ENCODE measurements around the gene LINGO1.

LINGO1 gene

GRCh38 chr15:77571181-77571580 lies 61.5 kb downstream of the LINGO1 start:
- no CpG with 5 or more reads among the region's 6 CpGs for WGBS, 2 donors (ENCODE audit: extremely low coverage in 2 of 2, insufficient read length in 2 of 2, insufficient replicate concordance in 1 of 2)
- Histone ChIP-seq H2AFZ (ENCODE audit: low read length) (no peak overlapping the region), H2BK15ac (ENCODE audit: low read length) (no peak overlapping the region), H4K91ac (ENCODE audit: low read depth, low read length, poor library complexity) (no peak overlapping the region), H3K4me2 (ENCODE audit: insufficient read depth, low read length, poor library complexity, severe bottlenecking) (no peak overlapping the region), H3K9ac (ENCODE audit: low read depth, low read length, poor library complexity) (no peak overlapping the region), H3K9me3 (replicated peaks in 1 of 2; ENCODE audit: control insufficient read depth in 2 of 2, insufficient read depth in 1 of 2, low read depth in 1 of 2, low read length in 2 of 2) (no peaks in the 10 kb centered on the region), H3K4me1 (ENCODE audit: control insufficient read depth in 2 of 2, insufficient read depth in 1 of 2, low read depth in 1 of 2, low read length in 2 of 2) (peaks cover 21 to 25% of the 10 kb centered on the region in 2 donors), H3K36me3 (replicated peaks in 1 of 2; ENCODE audit: control insufficient read depth in 2 of 2, insufficient read depth in 2 of 2, low read length in 2 of 2) (no peaks in the 10 kb centered on the region), H3K27me3 (ENCODE audit: control insufficient read depth in 3 of 3, insufficient read depth in 3 of 3, low read depth in 1 of 3, low read length in 3 of 3) (no peaks in the 10 kb centered on the region), H3K14ac (ENCODE audit: low read length) (no peak overlapping the region), H2AK5ac (ENCODE audit: low read depth, low read length) (peak overlapping the region; percentile 28), H2BK5ac (ENCODE audit: low read length) (no peak overlapping the region), H3K27ac (replicated peaks; ENCODE audit: low read length) (no peak overlapping the region), H4K8ac (ENCODE audit: low read depth, low read length) (no peak overlapping the region), H3K18ac (ENCODE audit: low read length) (peak overlapping the region; percentile 30), H2BK12ac (ENCODE audit: low read length) (no peak overlapping the region), H3K4me3 (ENCODE audit: low read length in 2 of 2) (no peak overlapping the region), H3K23ac (ENCODE audit: low read depth, low read length, poor library complexity) (peak overlapping the region; percentile 9), H2BK120ac (ENCODE audit: low read depth, low read length) (no peak overlapping the region), H3K79me1 (ENCODE audit: low read depth, low read length) (no peaks in the 10 kb centered on the region), H3K4ac (ENCODE audit: low read length) (peak overlapping the region; percentile 45)
- no peak for DNase-seq (ENCODE audit: low spot score)

GRCh38 chr15:77569729-77570125 lies 63.0 kb downstream of the LINGO1 start:
- Histone ChIP-seq H2BK5ac (ENCODE audit: low read length) (no peak overlapping the region), H3K9me3 (replicated peaks in 1 of 2; ENCODE audit: control insufficient read depth in 2 of 2, insufficient read depth in 1 of 2, low read depth in 1 of 2, low read length in 2 of 2) (no peaks in the 10 kb centered on the region), H2BK15ac (ENCODE audit: low read length) (no peak overlapping the region), H3K79me1 (ENCODE audit: low read depth, low read length) (no peaks in the 10 kb centered on the region), H3K4me2 (ENCODE audit: insufficient read depth, low read length, poor library complexity, severe bottlenecking) (no peak overlapping the region), H2AFZ (ENCODE audit: low read length) (peak overlapping the region; percentile 85), H2BK12ac (ENCODE audit: low read length) (no peak overlapping the region), H3K14ac (ENCODE audit: low read length) (no peak overlapping the region), H3K18ac (ENCODE audit: low read length) (no peak overlapping the region), H4K8ac (ENCODE audit: low read depth, low read length) (no peak overlapping the region), H3K4me1 (ENCODE audit: control insufficient read depth in 2 of 2, insufficient read depth in 1 of 2, low read depth in 1 of 2, low read length in 2 of 2) (peaks cover 25 to 28% of the 10 kb centered on the region in 2 donors), H3K9ac (ENCODE audit: low read depth, low read length, poor library complexity) (no peak overlapping the region), H4K91ac (ENCODE audit: low read depth, low read length, poor library complexity) (no peak overlapping the region), H3K4ac (ENCODE audit: low read length) (no peak overlapping the region), H3K23ac (ENCODE audit: low read depth, low read length, poor library complexity) (no peak overlapping the region), H2BK120ac (ENCODE audit: low read depth, low read length) (no peak overlapping the region), H3K4me3 (ENCODE audit: low read length in 2 of 2) (peak overlapping the region in 1 of 2 donors; percentile 47), H3K27ac (replicated peaks; ENCODE audit: low read length) (no peak overlapping the region), H2AK5ac (ENCODE audit: low read depth, low read length) (no peak overlapping the region), H3K27me3 (ENCODE audit: control insufficient read depth in 3 of 3, insufficient read depth in 3 of 3, low read depth in 1 of 3, low read length in 3 of 3) (no peaks in the 10 kb centered on the region), H3K36me3 (replicated peaks in 1 of 2; ENCODE audit: control insufficient read depth in 2 of 2, insufficient read depth in 2 of 2, low read length in 2 of 2) (no peaks in the 10 kb centered on the region)
- no peak for DNase-seq (ENCODE audit: low spot score)
- no CpG with 5 or more reads among the region's 6 CpGs for WGBS, 2 donors (ENCODE audit: extremely low coverage in 2 of 2, insufficient read length in 2 of 2, insufficient replicate concordance in 1 of 2)

GRCh38 chr15:77568973-77569728 lies 63.6 kb downstream of the LINGO1 start:
- Histone ChIP-seq H2AK5ac (ENCODE audit: low read depth, low read length) (no peak overlapping the region), H4K91ac (ENCODE audit: low read depth, low read length, poor library complexity) (no peak overlapping the region), H3K18ac (ENCODE audit: low read length) (peak overlapping the region; percentile 66), H3K27me3 (ENCODE audit: control insufficient read depth in 3 of 3, insufficient read depth in 3 of 3, low read depth in 1 of 3, low read length in 3 of 3) (no peaks in the 10 kb centered on the region), H2BK15ac (ENCODE audit: low read length) (no peak overlapping the region), H3K23ac (ENCODE audit: low read depth, low read length, poor library complexity) (no peak overlapping the region), H2BK12ac (ENCODE audit: low read length) (no peak overlapping the region), H3K27ac (replicated peaks; ENCODE audit: low read length) (no peak overlapping the region), H3K4ac (ENCODE audit: low read length) (no peak overlapping the region), H3K4me3 (ENCODE audit: low read length in 2 of 2) (peak overlapping the region in 1 of 2 donors; percentile 47), H3K36me3 (replicated peaks in 1 of 2; ENCODE audit: control insufficient read depth in 2 of 2, insufficient read depth in 2 of 2, low read length in 2 of 2) (no peaks in the 10 kb centered on the region), H2BK120ac (ENCODE audit: low read depth, low read length) (no peak overlapping the region), H3K9ac (ENCODE audit: low read depth, low read length, poor library complexity) (no peak overlapping the region), H3K4me2 (ENCODE audit: insufficient read depth, low read length, poor library complexity, severe bottlenecking) (no peak overlapping the region), H3K9me3 (replicated peaks in 1 of 2; ENCODE audit: control insufficient read depth in 2 of 2, insufficient read depth in 1 of 2, low read depth in 1 of 2, low read length in 2 of 2) (no peaks in the 10 kb centered on the region), H3K79me1 (ENCODE audit: low read depth, low read length) (no peaks in the 10 kb centered on the region), H2AFZ (ENCODE audit: low read length) (peak overlapping the region; percentile 85), H4K8ac (ENCODE audit: low read depth, low read length) (no peak overlapping the region), H3K4me1 (ENCODE audit: control insufficient read depth in 2 of 2, insufficient read depth in 1 of 2, low read depth in 1 of 2, low read length in 2 of 2) (peaks cover 25 to 28% of the 10 kb centered on the region in 2 donors), H2BK5ac (ENCODE audit: low read length) (no peak overlapping the region), H3K14ac (ENCODE audit: low read length) (no peak overlapping the region)
- DNase-seq (ENCODE audit: low spot score): no peak
- no CpG with 5 or more reads among the region's 24 CpGs for WGBS, 2 donors (ENCODE audit: extremely low coverage in 2 of 2, insufficient read length in 2 of 2, insufficient replicate concordance in 1 of 2)

DNA sequence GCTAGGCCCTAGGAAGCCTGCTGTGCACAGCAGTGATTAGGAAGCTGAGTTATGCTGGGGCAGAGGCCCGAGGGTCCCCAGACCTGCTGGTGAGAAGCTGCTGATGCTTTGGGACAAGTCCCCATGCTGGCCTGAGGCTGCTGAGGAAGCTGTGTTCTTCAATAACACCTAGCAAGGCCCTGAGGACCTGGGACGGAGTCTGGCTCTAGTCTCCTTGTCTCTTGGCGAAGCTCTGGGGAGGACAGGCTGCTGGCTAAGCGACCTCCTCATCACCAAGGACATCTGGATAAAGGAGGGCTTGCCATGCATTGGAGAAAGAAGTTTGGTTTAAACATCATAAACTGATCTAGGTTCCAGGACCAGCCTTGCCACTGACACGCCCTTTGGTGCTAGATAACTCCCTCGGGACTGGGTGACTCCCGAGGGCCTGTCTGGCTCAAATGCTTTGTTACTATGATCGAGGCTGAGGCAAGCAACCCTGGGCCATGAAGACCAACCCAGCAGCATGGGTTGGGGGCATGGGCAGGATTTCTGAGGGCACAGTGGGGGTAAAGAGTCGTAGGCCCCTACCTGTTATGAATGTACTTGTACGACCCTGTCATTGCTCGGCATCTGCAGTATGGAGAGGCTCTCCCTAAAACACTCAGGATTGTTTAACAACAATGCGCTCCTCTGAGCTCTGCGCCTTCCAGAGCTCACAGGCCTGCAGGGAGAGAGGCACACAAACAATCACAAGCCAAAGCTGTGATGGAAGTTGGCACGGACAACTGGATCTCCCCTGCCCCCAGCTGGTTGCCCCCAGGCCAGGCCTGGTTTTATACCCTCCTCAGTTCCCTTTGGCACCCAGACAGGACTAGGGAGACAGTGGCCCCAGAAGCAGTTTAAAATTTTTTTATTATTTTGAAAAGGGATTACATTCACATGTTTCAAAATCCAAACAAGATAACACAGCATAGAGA lies 64.4 kb downstream of the LINGO1 start:
- no peaks in the 10 kb centered on the region for H3K27me3 ChIP-seq (ENCODE audit: control insufficient read depth in 3 of 3, insufficient read depth in 3 of 3, low read depth in 1 of 3, low read length in 3 of 3)
- WGBS, 2 donors (ENCODE audit: extremely low coverage in 2 of 2, insufficient read length in 2 of 2, insufficient replicate concordance in 1 of 2): no CpG with 5 or more reads among the region's 14 CpGs
- H3K36me3 ChIP-seq (replicated peaks in 1 of 2; ENCODE audit: control insufficient read depth in 2 of 2, insufficient read depth in 2 of 2, low read length in 2 of 2): no peaks in the 10 kb centered on the region
- H3K23ac ChIP-seq (ENCODE audit: low read depth, low read length, poor library complexity): no peak overlapping the region
- no peak overlapping the region for H3K4me2 ChIP-seq (ENCODE audit: insufficient read depth, low read length, poor library complexity, severe bottlenecking)
- no peaks in the 10 kb centered on the region for H3K9me3 ChIP-seq (replicated peaks in 1 of 2; ENCODE audit: control insufficient read depth in 2 of 2, insufficient read depth in 1 of 2, low read depth in 1 of 2, low read length in 2 of 2)
- H2BK12ac ChIP-seq (ENCODE audit: low read length): no peak overlapping the region
- H3K79me1 ChIP-seq (ENCODE audit: low read depth, low read length): no peaks in the 10 kb centered on the region
- H3K27ac ChIP-seq (replicated peaks; ENCODE audit: low read length): no peak overlapping the region
- no peak overlapping the region for H4K91ac ChIP-seq (ENCODE audit: low read depth, low read length, poor library complexity)
- H4K8ac ChIP-seq (ENCODE audit: low read depth, low read length): no peak overlapping the region
- peak overlapping the region; percentile 3 for H2BK15ac ChIP-seq (ENCODE audit: low read length)
- H2BK120ac ChIP-seq (ENCODE audit: low read depth, low read length): no peak overlapping the region
- no peak overlapping the region for H2BK5ac ChIP-seq (ENCODE audit: low read length)
- peak overlapping the region; percentile 85 for H2AFZ ChIP-seq (ENCODE audit: low read length)
- peaks cover 25 to 28% of the 10 kb centered on the region in 2 donors for H3K4me1 ChIP-seq (ENCODE audit: control insufficient read depth in 2 of 2, insufficient read depth in 1 of 2, low read depth in 1 of 2, low read length in 2 of 2)
- no peak overlapping the region for H3K14ac ChIP-seq (ENCODE audit: low read length)
- no peak overlapping the region for H3K9ac ChIP-seq (ENCODE audit: low read depth, low read length, poor library complexity)
- peak overlapping the region; percentile 18 for H2AK5ac ChIP-seq (ENCODE audit: low read depth, low read length)
- peak overlapping the region; percentile 51 for H3K18ac ChIP-seq (ENCODE audit: low read length)
- H3K4me3 ChIP-seq (ENCODE audit: low read length in 2 of 2): peak overlapping the region in 1 of 2 donors; percentile 47
- no peak for DNase-seq (ENCODE audit: low spot score)
- H3K4ac ChIP-seq (ENCODE audit: low read length): no peak overlapping the region

All from neuronal stem cell (in vitro differentiated cells).